NCI-H1105 (cell line): Measurements from ENCODE around the gene C19orf85.
"Not testable (repeated sequence)": the region's sequence is repeated elsewhere in the genome, so short reads cannot be mapped to it uniquely, and the experiment has no call there.

Source experiments
- DNase-seq: peaks from one replicate; lab custom pipeline; 2025; lab: John Stamatoyannopoulos, UW

C19orf85 gene

GRCh38 chr19:55440411-55441105 lies 24.0 kb downstream of the C19orf85 start:
- no peak for DNase-seq

DNA sequence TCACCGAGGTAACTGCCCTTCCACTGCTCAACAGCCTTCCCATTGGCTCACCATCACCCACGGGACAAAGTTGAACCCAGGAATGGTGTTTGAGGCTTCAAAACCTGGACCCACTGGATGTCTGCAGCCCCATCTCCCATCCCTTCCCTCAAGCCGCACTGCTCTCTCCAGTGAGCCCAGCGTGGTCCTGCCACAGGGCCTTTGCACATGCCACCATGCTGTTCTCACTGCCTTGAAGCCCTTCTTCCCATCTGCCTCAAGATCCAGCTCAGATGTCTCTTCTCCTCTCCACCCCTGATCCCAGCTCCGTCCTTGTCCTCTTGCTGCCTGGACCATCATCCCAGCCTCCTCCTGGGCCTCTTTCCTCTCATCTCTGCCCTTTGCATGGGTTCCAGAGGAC lies 25.5 kb downstream of the C19orf85 start:
- no peak for DNase-seq

DNA sequence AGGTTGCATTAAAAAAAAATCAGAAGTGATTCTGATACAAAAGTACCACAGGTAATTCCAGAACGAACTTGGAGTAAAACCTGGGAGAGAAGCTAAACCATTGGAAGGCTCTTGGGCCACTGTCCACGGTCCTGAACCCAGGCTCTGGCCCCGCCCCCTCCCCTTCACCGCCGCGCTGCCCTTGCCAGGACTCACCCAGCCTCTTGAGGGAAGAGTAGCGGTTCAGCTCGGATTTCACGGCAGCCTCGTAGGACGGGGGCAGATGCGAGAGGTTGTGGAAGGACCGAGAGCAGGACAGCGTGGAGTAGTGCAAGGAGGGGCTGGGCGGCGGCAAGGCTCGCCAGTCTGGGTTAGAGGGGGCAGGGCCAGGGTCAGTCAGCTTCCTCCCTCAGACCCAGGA lies 27.1 kb downstream of the C19orf85 start:
- DNase-seq = no peak

- DNase-seq = no peak
Measured at GRCh38 chr19:55436847-55437246, 27.7 kb downstream of the C19orf85 start.

GRCh38 chr19:55435020-55435419 lies 29.5 kb downstream of the C19orf85 start:
- DNase-seq = no peak

DNA sequence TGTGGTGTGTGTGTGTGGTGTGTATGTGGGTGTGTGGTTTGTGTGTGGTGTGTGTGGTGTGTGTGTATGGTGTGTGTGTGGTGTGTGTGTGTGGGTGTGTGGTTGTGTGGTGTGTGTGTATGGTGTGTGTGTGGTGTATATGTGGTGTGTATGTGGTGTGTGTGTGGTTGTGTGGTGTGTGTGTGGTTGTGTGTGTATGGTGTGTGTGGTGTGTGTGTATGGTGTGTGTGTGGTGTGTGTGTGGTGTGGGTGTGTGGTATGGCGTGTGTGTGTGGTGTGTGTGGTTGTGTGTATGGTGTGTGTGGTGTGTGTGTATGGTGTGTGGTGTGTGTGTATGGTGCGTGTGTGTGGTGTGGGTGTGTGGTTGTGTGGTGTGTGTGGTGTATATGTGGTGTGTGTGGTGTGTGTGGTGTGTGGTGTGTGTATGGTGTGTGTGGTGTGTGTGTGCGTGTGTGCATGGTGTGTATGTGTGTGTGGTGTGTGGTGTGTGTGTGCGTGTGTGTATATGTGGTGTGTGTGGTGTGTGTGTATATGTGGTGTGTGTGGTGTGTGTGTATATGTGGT lies 30.1 kb downstream of the C19orf85 start:
- no peak for DNase-seq

- no peak for DNase-seq
Measured at GRCh38 chr19:55433292-55433691, 31.3 kb downstream of the C19orf85 start.

GRCh38 chr19:55432241-55432959 lies 32.2 kb downstream of the C19orf85 start:
- DNase-seq = no peak

- no peak for DNase-seq
Measured at GRCh38 chr19:55431183-55431582, 33.4 kb downstream of the C19orf85 start.

DNA sequence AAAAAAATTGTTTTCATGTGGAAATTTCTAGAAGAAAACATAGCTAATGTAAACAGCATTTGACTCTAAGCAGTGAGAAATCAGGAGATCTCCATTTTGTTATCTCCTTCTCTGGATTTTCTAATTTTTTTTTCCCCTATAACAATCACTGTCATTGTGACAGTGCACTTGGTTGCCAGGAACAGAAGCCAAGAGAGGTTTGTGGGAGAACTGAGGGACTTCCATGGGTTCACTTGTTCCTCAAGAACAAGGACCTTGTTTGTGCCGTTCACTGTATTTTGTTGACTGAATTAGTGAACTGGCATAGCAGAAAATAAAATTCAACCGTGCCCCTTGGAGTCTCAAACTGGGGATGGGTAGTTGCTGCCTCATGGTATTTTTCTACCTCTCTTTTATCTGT lies 38.5 kb downstream of the C19orf85 start:
- no peak for DNase-seq

DNA sequence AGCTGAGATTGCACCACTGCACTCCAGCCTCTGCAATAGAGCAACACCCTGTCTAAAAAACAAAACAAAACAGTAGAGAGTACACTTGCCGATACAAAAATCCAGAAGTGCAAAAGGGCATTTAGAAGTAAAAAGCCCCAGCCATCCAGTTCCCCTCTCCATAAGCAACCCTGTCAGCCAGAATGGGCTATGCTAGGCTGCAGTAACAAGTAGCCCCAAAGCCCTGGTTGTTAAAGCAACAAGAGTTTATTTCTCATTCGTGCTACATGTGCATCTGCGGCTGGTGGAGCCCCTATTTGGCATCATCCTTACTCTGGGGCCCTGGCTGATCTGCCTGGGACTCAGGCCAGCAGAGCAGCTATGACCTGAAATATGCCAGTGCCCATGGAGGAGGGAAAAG lies 40.0 kb downstream of the C19orf85 start:
- DNase-seq = no peak

DNA sequence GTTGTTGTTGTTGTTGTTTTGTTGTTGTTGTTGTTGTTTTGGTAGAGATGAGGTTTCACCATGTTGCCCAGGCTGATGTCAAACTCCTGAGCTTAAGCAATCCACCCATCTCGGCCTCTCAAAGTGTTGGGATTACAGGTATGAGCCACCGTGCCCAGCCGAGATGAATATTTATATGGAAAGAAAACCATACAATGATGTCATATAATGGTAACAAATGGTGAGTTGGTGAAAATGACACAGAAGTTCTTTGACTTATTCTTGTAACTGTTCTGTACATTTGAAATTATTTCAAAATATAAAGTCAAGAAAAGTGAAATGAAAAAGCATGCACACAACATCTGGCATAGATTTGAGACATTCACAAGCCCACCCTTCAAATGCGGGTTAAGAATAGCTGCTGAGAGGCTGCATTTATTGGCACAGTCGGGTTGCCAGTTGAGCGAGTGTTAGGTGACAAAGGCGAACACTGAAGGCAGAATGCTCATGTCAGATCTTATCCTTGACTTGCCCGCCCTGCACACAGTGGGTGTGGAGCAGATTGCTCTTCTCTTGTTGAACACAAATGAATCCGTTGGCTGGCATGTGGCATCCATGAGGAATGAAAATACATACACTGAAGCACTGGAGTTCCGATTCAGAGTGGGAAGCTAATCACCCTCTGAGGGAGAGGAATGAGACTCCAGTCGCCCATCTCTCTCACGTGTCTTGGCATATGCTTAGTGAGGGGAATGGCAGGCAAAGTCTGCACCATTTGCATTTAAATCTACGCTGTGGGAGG lies 41.1 kb downstream of the C19orf85 start:
- DNase-seq = no peak

DNA sequence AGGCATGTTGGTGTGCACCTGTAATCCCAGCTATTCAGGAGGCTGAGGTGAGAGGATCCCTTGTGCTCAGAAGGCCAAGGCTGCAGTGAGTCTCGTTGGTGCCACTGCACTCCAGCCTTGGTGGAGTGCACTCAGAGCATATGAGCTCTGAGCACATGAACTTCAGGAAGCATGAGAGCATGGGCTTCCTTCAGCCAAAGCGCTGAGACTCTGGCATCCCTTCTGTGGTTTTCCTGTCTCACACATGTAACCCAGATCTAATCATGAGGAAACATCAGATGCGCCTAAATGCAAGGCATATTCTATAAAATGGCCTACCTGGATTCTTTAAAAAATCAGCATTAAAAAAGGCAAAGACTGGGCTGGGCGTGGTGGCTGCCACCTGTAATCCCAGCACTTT lies 43.3 kb downstream of the C19orf85 start:
- not testable (repeated sequence) for DNase-seq

DNA sequence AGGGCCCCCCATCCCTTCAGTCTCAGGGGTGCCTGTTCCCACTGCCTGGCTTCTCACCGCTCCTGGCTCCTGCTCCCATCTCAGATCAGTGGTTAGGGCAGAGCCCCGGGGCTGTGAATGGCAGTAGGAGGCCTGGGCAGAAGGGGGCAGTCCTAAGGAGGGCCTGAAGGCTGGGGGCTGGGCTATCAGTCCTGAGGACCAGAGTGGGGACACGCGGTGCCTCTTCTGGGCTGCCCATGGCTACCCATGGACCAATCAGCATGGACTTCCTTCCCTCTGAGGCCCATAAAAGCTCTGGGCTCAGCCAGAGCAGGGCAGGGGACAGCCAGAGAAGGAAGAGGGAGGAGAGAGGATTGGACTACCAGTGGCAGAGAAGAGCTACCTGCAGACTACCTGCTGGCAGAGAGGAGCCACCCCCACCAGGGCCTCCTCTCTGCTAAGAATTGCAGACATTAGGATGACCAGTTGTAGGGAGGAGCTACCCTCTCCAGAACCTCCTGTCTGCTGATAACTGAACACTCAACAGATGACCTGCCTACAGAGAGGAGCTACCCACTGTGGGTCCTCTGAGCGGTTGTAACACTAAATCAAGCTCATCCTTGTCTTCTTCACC lies 44.8 kb downstream of the C19orf85 start:
- no peak for DNase-seq

DNA sequence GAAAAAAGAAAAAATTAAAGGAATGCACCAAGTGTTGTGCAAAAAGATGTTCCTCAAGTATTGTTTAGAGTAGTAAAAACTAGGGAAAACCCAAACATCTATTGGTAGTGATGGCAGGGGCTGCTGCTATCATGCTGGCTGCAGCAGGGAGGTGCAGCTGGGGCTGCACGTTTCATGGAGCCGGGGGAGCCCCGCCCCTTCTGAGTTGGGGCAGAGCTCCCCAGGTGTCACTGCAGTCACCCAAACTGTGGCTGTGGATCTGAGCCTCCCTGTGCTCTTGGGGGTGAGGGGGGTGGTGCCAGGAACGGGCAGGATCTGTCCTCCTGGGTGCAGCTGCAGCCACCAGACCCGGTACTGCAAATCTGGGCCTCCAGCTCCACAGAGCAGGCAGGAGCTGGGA lies 45.4 kb downstream of the C19orf85 start:
- DNase-seq = no peak

GRCh38 chr19:55418185-55418584 lies 46.4 kb downstream of the C19orf85 start:
- peak; percentile 46 for DNase-seq
